Breast epithelium (tissue), 3 donors: Measurements from ENCODE around the gene MAN1C1.

Experiments
- CTCF ChIP-seq, 3 donors: fragments of 450-650 bp; IDR thresholded peaks; one replicate each; pipeline ENCODE4 v1.5.1; 2016 to 2017; ENCODE audit warnings: antibody characterized with exemption in 3 of 3, mild to moderate bottlenecking in 3 of 3, moderate library complexity in 3 of 3
- POLR2A ChIP-seq: fragments of 450-650 bp; IDR thresholded peaks from one replicate; pipeline ENCODE4 v1.6.1; 2016; ENCODE audit warnings: antibody characterized with exemption, mild to moderate bottlenecking, moderate library complexity
- POLR2AphosphoS5 ChIP-seq, 3 donors: sonication (generic); formaldehyde crosslinking; IDR thresholded peaks; one replicate each; pipeline ENCODE4 v1.6.1; 2017; ENCODE audit warnings: antibody characterized with exemption in 3 of 3

GRCh38 chr1:25700144-25700523 lies 83.5 kb downstream of the MAN1C1 start:
- no peak for TF ChIP-seq CTCF (IDR thresholded peaks at IDR 0.05)
- TF ChIP-seq POLR2A: no peak
- peak in 1 of 3 donors; percentile 26 for TF ChIP-seq POLR2AphosphoS5 (IDR thresholded peaks at IDR 0.05)
